Cerebellar nuclear complex (tissue), 1 donor: ENCODE results near the gene COL16A1.

ENCODE experiments used
- DNase-seq, 2 experiments: peaks; one replicate each; lab custom pipeline; 2025; lab: John Stamatoyannopoulos, UW

Gene COL16A1

GRCh38 chr1:31624731-31625514 lies 78.9 kb downstream of the COL16A1 start:
- DNase-seq = no peak

GRCh38 chr1:31624309-31624708 lies 79.5 kb downstream of the COL16A1 start:
- no peak for DNase-seq

GRCh38 chr1:31623365-31623764 lies 80.5 kb downstream of the COL16A1 start:
- no peak for DNase-seq

GRCh38 chr1:31621847-31622730 lies 81.7 kb downstream of the COL16A1 start:
- no peak for DNase-seq

GRCh38 chr1:31621498-31621820 lies 82.4 kb downstream of the COL16A1 start:
- no peak for DNase-seq

- DNase-seq = no peak
Measured at GRCh38 chr1:31620631-31621497, 83.0 kb downstream of the COL16A1 start.

GRCh38 chr1:31618916-31619846 lies 84.6 kb downstream of the COL16A1 start:
- no peak for DNase-seq

GRCh38 chr1:31617916-31618746 lies 85.7 kb downstream of the COL16A1 start:
- no peak for DNase-seq

GRCh38 chr1:31617218-31617915 lies 86.5 kb downstream of the COL16A1 start, which contains the start of gene HCRTR1:
TSS of gene HCRTR1 (plus strand) at chr1:31617689. CDS start at chr1:31619193, 1,504 bp downstream.
- DNase-seq = no peak

- DNase-seq = no peak
Measured at GRCh38 chr1:31615939-31616338, 87.9 kb downstream of the COL16A1 start.

GRCh38 chr1:31615414-31615813 lies 88.4 kb downstream of the COL16A1 start:
- DNase-seq = no peak

- DNase-seq = no peak
Measured at GRCh38 chr1:31614414-31615005, 89.3 kb downstream of the COL16A1 start.

- no peak for DNase-seq
Measured at GRCh38 chr1:31609514-31610118, 94.2 kb downstream of the COL16A1 start.

GRCh38 chr1:31607360-31607759 lies 96.5 kb downstream of the COL16A1 start:
- no peak for DNase-seq

- DNase-seq = no peak
Measured at GRCh38 chr1:31605908-31606427, 97.8 kb downstream of the COL16A1 start.
